Measurements from ENCODE around the gene ELF2.

DNA sequence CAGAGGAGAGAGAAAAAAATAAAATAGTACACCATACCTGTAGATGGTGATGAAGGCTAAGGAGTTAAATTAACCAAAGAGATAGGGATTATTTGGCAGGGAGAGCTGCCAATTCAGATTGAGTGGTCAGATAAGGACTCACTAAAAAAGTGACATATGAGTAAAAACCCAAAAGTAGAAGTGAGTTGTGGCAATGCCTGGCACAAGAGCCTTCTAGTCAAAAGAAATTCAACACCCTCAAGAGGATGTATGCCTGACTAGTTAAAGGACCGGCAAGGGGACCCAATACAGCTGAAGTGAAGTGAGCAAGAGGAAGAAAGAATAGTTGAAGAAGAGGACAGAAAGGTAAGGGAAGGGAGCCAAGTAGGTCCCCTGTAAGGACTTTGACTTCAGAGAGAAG, 34.9 kb downstream of the ELF2 start:
- no peak for TF ChIP-seq CTCF (conservative IDR thresholded peaks at IDR 0.05; ENCODE audit: low read depth in 2 of 2)
- no peak for TF ChIP-seq JUNB (IDR thresholded peaks at IDR 0.05; ENCODE audit: unreplicated experiment)
